NCI-H187 (cell line): ENCODE measurements around the gene UBTD2.
"Not testable (repeated sequence)": the region's sequence is repeated elsewhere in the genome, so short reads cannot be mapped to it uniquely, and the experiment has no call there.

Experiments
- DNase-seq, 2 experiments: peaks; one replicate each; lab custom pipeline; 2025; lab: John Stamatoyannopoulos, UW

Gene UBTD2

DNA sequence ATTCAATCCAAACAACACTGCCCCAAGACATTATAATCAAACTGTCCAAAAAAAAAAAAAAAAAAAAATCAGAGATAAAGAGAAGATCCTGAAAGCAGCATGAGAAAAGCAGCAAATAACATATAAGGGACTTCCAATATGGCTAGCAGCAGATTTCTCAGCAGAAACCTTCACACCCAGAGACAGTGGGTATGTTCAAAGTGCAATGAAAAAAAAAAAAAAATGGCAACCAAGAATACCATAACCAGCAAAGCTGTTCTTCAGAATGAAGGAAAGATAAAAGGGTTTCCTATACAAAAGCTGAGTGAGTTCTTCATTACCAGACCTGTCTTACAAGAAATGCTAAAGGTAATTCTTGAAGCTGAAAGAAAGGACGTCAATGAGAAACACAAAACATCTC is 32.1 kb downstream of the UBTD2 start:
- no peak for DNase-seq

- no peak for DNase-seq
Measured at GRCh38 chr5:172248637-172249036, 34.9 kb downstream of the UBTD2 start.

DNA sequence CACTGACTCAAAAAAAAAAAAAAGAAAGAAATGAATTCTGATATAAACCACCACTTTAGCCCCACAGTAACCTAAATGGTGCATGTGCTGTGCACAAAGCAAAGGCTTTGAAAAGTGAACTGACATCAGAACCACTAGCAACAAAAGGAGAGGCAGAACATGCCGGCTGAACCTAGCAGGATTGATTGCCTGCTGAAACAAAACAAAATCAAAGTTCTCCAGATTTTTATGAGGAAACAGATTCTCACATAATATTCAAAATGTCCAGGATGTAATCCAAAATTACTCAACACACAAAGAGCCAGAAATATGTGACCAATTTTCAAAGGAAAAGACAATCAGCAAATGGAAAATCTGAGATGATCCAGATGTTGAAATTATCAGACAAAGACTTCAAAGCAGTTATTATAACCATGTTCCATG is 37.9 kb downstream of the UBTD2 start:
- no peak for DNase-seq

- no peak for DNase-seq
Measured at GRCh38 chr5:172245046-172245445, 38.5 kb downstream of the UBTD2 start.

DNA sequence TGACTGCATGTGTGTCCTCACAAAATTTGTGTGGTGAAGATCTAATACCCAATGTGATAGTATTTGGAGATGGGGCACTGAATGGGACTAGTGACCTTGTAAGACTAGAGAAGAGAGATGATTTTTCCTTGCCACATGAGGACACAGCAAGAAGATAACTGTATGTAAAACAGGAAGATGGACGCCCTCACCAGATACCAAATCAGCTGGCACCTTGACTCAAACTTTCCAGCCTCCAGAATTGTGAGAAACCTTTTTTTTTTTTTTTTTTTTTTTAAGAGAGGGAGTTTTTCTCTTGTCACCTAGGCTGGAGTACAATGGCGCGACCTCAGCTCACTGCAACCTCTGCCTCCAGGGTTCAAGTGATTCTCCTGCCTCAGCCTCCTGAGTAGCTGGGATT is 40.3 kb downstream of the UBTD2 start:
- no peak for DNase-seq

DNA sequence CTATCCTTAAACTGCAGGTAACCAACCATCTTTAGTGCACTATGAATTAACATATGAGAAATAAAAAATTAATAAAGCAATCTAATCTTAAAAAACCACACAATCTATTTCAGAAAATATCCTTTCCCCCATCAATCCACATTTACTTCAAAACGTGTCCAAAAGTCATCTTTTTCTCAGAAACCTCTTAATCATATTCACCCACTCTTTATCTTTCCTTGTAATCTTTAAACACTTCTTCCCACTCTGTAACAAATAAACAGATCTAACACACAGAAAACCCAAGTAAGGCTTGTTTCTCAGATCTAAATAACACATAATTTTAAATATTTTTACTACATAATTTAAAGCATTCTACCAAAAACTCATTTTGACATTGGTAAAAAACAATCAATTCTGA is 45.2 kb downstream of the UBTD2 start:
- DNase-seq: no peak

GRCh38 chr5:172235827-172236736 is 47.5 kb downstream of the UBTD2 start:
- no peak for DNase-seq

- DNase-seq: no peak
Measured at GRCh38 chr5:172235132-172235780, 48.3 kb downstream of the UBTD2 start.

GRCh38 chr5:172234031-172234430 is 49.5 kb downstream of the UBTD2 start:
- no peak for DNase-seq

GRCh38 chr5:172229904-172230303 is 53.7 kb downstream of the UBTD2 start:
- no peak for DNase-seq

- DNase-seq: no peak
Measured at GRCh38 chr5:172224996-172225395, 58.6 kb downstream of the UBTD2 start.

- no peak for DNase-seq
Measured at GRCh38 chr5:172223901-172224873, 59.4 kb downstream of the UBTD2 start.

- no peak for DNase-seq
Measured at GRCh38 chr5:172219296-172219695, 64.3 kb downstream of the UBTD2 start.

- DNase-seq: no peak
Measured at GRCh38 chr5:172216345-172216744, 67.2 kb downstream of the UBTD2 start.

DNA sequence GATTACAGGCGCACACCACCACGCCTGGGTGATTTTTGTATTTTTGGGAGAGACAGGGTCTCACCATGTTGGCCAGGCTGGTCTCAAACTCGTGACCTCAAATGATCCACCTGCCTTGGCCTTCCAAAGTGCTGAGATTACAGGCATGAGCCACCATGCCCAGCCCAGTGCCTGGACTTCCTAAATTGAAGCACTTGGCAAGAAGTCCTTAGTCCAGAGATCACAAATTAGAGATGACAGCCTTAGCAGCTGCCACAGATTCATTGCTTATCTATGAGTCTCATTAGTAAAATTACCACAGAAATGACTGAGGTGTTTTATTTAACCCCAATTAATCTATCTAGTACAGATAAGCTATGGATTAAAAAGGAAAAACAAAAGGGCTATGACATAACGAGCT is 70.4 kb downstream of the UBTD2 start:
- no peak for DNase-seq

GRCh38 chr5:172211676-172212075 is 71.9 kb downstream of the UBTD2 start:
- no peak for DNase-seq

- no peak for DNase-seq
Measured at GRCh38 chr5:172209714-172210113, 73.8 kb downstream of the UBTD2 start.

GRCh38 chr5:172207511-172207910 is 76.1 kb downstream of the UBTD2 start:
- DNase-seq: no peak

DNA sequence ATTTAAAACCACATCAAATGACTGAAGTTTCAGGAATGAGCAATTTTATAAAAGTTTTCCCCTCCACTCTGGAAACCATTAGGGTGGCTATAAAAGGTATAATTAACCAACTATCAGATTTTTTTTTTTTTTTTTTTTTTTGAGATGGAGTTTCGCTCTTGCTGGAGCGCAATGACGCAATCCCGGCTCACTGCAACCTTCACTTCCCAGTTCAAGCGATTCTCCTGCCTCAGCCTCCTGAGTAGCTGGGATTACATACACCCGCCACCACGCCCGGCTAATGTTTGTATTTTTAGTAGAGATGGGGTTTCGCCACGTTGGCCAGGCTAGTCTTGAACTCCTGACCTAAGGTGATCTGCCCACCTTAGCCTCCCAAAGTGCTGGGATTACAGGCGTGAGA is 77.6 kb downstream of the UBTD2 start:
- DNase-seq: not testable (repeated sequence)

GRCh38 chr5:172200476-172200875 is 83.1 kb downstream of the UBTD2 start:
- no peak for DNase-seq

DNA sequence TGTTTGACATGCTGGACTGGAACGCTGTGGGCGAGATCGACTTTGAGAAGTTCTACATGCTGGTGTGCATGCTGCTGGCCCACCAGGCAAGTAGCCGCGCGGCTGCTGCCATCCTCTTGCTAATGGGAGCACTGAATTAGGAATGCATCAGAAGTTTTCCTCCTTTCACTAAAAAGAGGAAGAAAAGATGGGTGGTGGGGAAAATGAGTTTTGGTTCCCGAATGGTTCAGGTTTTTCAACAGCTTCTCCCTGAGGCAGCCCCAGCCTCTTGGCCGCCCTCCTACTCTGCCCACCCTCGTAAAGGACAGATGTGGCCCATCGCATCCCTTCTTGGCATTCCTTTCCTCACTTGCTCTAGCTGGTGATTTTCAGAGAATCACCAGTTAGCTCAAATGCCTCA is 84.1 kb downstream of the UBTD2 start:
- no peak for DNase-seq

GRCh38 chr5:172197775-172198174 is 85.8 kb downstream of the UBTD2 start:
- not testable (repeated sequence) for DNase-seq
